ENCODE data around the gene MYADML2. TPM values are rescaled to one million over a fixed set of nuclear protein-coding genes. Genes with fewer than 3 reads are reported as not detected.

MYADML2 gene
- total RNA-seq, 2 experiments from 2014 or later: 0.19 TPM; not detected in 1

DNA sequence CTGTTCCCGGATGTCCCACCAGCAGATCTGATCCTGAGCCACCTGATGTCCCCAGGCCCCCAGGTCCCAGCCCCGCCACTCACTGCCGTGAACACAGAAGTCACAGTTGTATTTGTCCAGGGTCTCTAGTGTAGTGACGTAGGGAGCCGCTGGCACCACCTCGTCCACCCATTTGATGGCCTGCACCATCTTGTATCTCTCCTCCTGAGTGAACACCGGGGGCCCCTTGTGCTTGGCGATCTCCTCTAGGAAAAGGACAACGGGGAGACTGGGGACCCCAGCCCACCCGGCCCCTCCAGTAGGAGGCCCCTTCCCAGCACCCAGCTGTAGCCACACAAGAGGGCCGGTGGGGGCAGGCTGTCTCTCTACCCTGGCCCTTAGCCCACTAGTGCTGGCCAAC is 38.2 kb downstream of the MYADML2 start:
- H3K27ac ChIP-seq (ENCODE audit: low read depth, low read length, poor library complexity, severe bottlenecking): no peak overlapping the region
- DNase-seq (ENCODE audit: low spot score): no peak
- POLR2A ChIA-PET: interaction anchor here (2.0 kb wide), 1 partner anchor 15 kb away, joined by 21 read pairs; no protein-coding TSS in a partner anchor
- CTCF ChIA-PET (ENCODE audit: unreplicated experiment): no interaction called here
- no TSS peak for BruUV-seq (replicated peaks)
- intact Hi-C loops (cut with micrococcal nuclease; ENCODE audit: unreplicated experiment): no loop called here
- peaks cover 15% of the 10 kb centered on the region for H3K4me1 ChIP-seq (ENCODE audit: insufficient read depth, low read length, poor library complexity, severe bottlenecking)
- H3K4me3 ChIP-seq (ENCODE audit: low read depth, low read length, poor library complexity, severe bottlenecking): no peak overlapping the region
- TF ChIP-seq EZH2phosphoT487 (IDR thresholded peaks at IDR 0.05; ENCODE audit: borderline replicate concordance, low read depth, low read length): no peak
- TF ChIP-seq, protein P1, sequence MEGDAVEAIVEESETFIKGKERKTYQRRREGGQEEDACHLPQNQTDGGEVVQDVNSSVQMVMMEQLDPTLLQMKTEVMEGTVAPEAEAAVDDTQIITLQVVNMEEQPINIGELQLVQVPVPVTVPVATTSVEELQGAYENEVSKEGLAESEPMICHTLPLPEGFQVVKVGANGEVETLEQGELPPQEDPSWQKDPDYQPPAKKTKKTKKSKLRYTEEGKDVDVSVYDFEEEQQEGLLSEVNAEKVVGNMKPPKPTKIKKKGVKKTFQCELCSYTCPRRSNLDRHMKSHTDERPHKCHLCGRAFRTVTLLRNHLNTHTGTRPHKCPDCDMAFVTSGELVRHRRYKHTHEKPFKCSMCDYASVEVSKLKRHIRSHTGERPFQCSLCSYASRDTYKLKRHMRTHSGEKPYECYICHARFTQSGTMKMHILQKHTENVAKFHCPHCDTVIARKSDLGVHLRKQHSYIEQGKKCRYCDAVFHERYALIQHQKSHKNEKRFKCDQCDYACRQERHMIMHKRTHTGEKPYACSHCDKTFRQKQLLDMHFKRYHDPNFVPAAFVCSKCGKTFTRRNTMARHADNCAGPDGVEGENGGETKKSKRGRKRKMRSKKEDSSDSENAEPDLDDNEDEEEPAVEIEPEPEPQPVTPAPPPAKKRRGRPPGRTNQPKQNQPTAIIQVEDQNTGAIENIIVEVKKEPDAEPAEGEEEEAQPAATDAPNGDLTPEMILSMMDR (conservative IDR thresholded peaks at IDR 0.05; ENCODE audit: low read length): no peak
- H4K20me1 ChIP-seq (ENCODE audit: insufficient read depth, low read length): no peaks in the 10 kb centered on the region; the same call in 1 of the 2 replicates
- H3K4me2 ChIP-seq (ENCODE audit: low read length): no peak overlapping the region
- H3K79me2 ChIP-seq (ENCODE audit: insufficient read depth, low read depth, low read length): peaks cover 5% of the 10 kb centered on the region; the same call in 1 of the 2 replicates
- peaks cover 54% of the 10 kb centered on the region for H3K36me3 ChIP-seq (ENCODE audit: insufficient read depth, low read length)
- no peaks in the 10 kb centered on the region for H3K9me3 ChIP-seq (ENCODE audit: low read length)
- no peak overlapping the region for H2AFZ ChIP-seq (ENCODE audit: low read length)
- H3K9me2 ChIP-seq (ENCODE audit: insufficient read depth, low read length): no peaks in the 10 kb centered on the region

DNA sequence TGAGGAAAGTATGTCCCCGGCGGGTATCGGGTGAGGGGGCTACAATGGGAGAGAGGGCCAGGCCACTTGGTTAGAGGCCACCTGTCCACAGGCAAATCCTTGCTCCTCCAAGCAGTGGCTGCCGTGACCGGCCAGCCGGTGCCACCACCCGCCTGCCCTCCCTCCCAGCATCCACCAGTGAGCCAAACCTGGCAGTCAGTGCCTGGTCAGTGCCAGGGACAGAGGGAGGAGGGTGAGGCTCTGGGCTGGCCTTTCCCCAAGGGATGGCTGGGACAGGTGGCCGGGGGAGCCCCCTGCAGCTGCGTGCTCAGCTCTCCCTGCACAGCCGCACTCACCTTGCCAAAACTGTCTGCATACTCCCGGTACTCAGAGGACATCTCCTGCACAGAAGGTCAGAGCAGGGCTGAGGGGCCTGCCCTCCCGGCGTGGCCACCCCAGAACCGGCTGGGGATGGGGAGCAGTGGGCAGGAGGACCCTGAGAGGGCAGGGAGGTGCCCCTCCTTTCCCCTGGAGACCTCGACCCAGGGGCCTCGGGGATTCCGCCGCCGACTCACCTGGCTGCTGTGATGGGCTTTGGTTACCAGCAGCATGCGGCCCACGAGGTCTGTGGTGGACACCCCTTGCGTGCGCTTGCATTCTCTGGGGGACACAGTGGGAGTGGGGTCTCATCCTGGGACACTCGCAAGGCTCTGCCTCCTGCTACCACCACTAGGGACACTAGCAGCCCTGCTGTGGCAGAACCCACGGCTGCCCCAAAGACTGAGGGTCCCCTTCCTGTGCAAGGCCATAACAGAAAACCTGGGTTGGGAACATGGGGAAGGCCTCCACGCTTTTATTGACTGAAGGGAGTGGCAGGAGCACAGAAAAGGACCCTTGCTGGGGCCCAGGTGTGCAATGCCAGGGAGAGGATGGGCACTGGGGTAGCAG is 39.6 kb downstream of the MYADML2 start:
- Histone ChIP-seq H3K4me2 (ENCODE audit: low read length) (no peak overlapping the region), H3K9me2 (ENCODE audit: insufficient read depth, low read length) (no peaks in the 10 kb centered on the region), H3K36me3 (ENCODE audit: insufficient read depth, low read length) (peaks cover 40% of the 10 kb centered on the region; the same call in 1 of the 2 replicates), H3K4me3 (ENCODE audit: low read depth, low read length, poor library complexity, severe bottlenecking) (no peak overlapping the region), H3K4me1 (ENCODE audit: insufficient read depth, low read length, poor library complexity, severe bottlenecking) (peaks cover 15% of the 10 kb centered on the region), H3K9me3 (ENCODE audit: low read length) (no peaks in the 10 kb centered on the region), H3K79me2 (ENCODE audit: insufficient read depth, low read depth, low read length) (peaks cover 5% of the 10 kb centered on the region; the same call in 1 of the 2 replicates), H4K20me1 (ENCODE audit: insufficient read depth, low read length) (no peaks in the 10 kb centered on the region; the same call in 1 of the 2 replicates), H3K27ac (ENCODE audit: low read depth, low read length, poor library complexity, severe bottlenecking) (no peak overlapping the region), H2AFZ (ENCODE audit: low read length) (no peak overlapping the region)
- DNase-seq (ENCODE audit: low spot score): no peak
- intact Hi-C loops (cut with micrococcal nuclease; ENCODE audit: unreplicated experiment): no loop called here
- TF ChIP-seq EZH2phosphoT487 (IDR thresholded peaks at IDR 0.05; ENCODE audit: borderline replicate concordance, low read depth, low read length): no peak
- TF ChIP-seq, protein P1 (conservative IDR thresholded peaks at IDR 0.05; ENCODE audit: low read length): peak; percentile 44
- no TSS peak for BruUV-seq (replicated peaks)
- ChIA-PET CTCF (ENCODE audit: unreplicated experiment) (no interaction called here), POLR2A (no interaction called here)
